ENCODE results near the gene ATXN7L1. TPM values are rescaled to one million over a fixed set of nuclear protein-coding genes. Genes with fewer than 3 reads are reported as not detected.

Gene ATXN7L1
- total RNA-seq, 1 experiment from 2014 or later = 24.3 TPM

DNA sequence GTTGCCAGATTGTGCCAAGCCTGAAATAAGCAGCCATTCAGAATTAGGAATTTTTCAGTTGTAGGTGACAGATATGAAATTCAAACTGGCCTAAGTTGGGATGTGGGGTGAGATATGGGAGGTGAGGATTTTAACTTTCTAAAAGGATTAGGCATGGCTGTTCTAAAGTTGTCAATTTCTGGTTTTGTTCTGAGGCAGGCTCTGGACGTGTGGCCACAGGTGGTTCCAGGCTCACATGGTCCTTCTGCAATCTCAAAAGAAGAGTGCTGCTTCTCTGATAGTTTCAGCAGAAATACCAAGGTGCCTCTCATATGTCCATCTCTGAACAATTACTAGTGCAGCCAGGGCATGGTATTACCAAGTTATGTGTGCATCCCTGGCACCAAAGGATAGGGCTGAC, 316.5 kb downstream of the ATXN7L1 start:
- Mint-ChIP-seq H3K27me3 (ENCODE audit: low read depth) (0 out of 2 replicates have a peak, but pooled peaks cover 1% of the 10 kb centered on the region), H3K9me3 (no peaks in the 10 kb centered on the region), H3K27ac (no peak overlapping the region; a peak in 2 of 7 replicates), H3K36me3 (ENCODE audit: insufficient read depth in 1 of 3, low read depth in 3 of 3) (peaks cover 20 to 63% (median 45%) of the 10 kb centered on the region in 3 experiments), H3K4me3 (no peak overlapping the region), H3K4me1 (no peaks in the 10 kb centered on the region)
- H4K5ac ChIP-seq (ENCODE audit: insufficient read length, low read depth, low read length) = no peak overlapping the region
- no peak overlapping the region for H2AK5ac ChIP-seq (ENCODE audit: insufficient read length, low read length)
- H3K23me2 ChIP-seq (ENCODE audit: insufficient read length, low read depth, low read length, poor library complexity, severe bottlenecking) = no peaks in the 10 kb centered on the region
- WGBS (ENCODE audit: extremely low coverage, insufficient read length, low lambda C conversion rate) = no CpG with 5 or more reads among the region's 1 CpG
- no peak overlapping the region for H2BK5ac ChIP-seq (ENCODE audit: insufficient read length, low read length)
- no peak overlapping the region for H3K9ac ChIP-seq (ENCODE audit: extremely low read depth, insufficient read length, low read length)
- no peaks in the 10 kb centered on the region for H4K20me1 ChIP-seq (ENCODE audit: control insufficient read depth, insufficient read depth, insufficient read length)
- DNase-seq = no peak
- no peak overlapping the region for H3K18ac ChIP-seq (ENCODE audit: insufficient read length, low read depth, low read length)
- H4K8ac ChIP-seq (replicated peaks; ENCODE audit: insufficient read length, low read depth, low read length) = no peak overlapping the region
- H3K79me1 ChIP-seq (ENCODE audit: insufficient read depth, low read depth, low read length, poor library complexity, severe bottlenecking) = no peaks in the 10 kb centered on the region
- H2AFZ ChIP-seq (ENCODE audit: low read length) = no peak overlapping the region
- no peak overlapping the region for H3K4ac ChIP-seq (ENCODE audit: low read depth, low read length)
- H3K27ac ChIP-seq (ENCODE audit: insufficient read length, low read depth, low read length) = no peak overlapping the region
- no peaks in the 10 kb centered on the region for H3K79me2 ChIP-seq (ENCODE audit: insufficient read depth, low read length)
- H2BK12ac ChIP-seq (ENCODE audit: insufficient read length, low read depth, low read length) = no peak overlapping the region
- no peaks in the 10 kb centered on the region for H3K4me1 ChIP-seq (ENCODE audit: insufficient read depth, low read length)
- no peak overlapping the region for H2BK120ac ChIP-seq (ENCODE audit: low read depth, low read length, poor library complexity, severe bottlenecking)
- no peak overlapping the region for H4K91ac ChIP-seq (ENCODE audit: insufficient read length, low read depth, low read length)
- no peak overlapping the region for H3K56ac ChIP-seq (ENCODE audit: insufficient read length, low read depth, low read length)
- TF ChIP-seq, protein P1, sequence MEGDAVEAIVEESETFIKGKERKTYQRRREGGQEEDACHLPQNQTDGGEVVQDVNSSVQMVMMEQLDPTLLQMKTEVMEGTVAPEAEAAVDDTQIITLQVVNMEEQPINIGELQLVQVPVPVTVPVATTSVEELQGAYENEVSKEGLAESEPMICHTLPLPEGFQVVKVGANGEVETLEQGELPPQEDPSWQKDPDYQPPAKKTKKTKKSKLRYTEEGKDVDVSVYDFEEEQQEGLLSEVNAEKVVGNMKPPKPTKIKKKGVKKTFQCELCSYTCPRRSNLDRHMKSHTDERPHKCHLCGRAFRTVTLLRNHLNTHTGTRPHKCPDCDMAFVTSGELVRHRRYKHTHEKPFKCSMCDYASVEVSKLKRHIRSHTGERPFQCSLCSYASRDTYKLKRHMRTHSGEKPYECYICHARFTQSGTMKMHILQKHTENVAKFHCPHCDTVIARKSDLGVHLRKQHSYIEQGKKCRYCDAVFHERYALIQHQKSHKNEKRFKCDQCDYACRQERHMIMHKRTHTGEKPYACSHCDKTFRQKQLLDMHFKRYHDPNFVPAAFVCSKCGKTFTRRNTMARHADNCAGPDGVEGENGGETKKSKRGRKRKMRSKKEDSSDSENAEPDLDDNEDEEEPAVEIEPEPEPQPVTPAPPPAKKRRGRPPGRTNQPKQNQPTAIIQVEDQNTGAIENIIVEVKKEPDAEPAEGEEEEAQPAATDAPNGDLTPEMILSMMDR (conservative IDR thresholded peaks at IDR 0.05) = no peak
- no peak overlapping the region for H3K4me2 ChIP-seq (ENCODE audit: insufficient read depth, insufficient read length, low read length)
- H2BK20ac ChIP-seq (ENCODE audit: low read depth, low read length, poor library complexity, severe bottlenecking) = no peak overlapping the region
- no peaks in the 10 kb centered on the region for H3K27me3 ChIP-seq (ENCODE audit: insufficient read depth, low read length)
- H3K23ac ChIP-seq (ENCODE audit: insufficient read length, low read depth, low read length) = no peak overlapping the region
- H3K14ac ChIP-seq (ENCODE audit: insufficient read depth, low read length) = no peak overlapping the region
- no peaks in the 10 kb centered on the region for H3K9me3 ChIP-seq (ENCODE audit: control insufficient read depth, low read depth, low read length)
- H3T11ph ChIP-seq (ENCODE audit: low read length) = no peak overlapping the region
- no peak overlapping the region for H2BK15ac ChIP-seq (ENCODE audit: low read depth, low read length)

Other genes starting within 250 kb of the ATXN7L1 start
- gene CDHR3, start 86.7 kb upstream of the ATXN7L1 start, total RNA-seq (2021) = 3.3 and 3.8 TPM in 2 replicates
- gene SYPL1, start 235.7 kb upstream of the ATXN7L1 start, total RNA-seq (2021) = 39.2 and 41.9 TPM in 2 replicates